ENCODE data around the gene TENT4B. TPM values are rescaled to one million over a fixed set of nuclear protein-coding genes. Genes with fewer than 3 reads are reported as not detected.

Gene TENT4B
- total RNA-seq, 3 donors from 2014 or later, result 10.6 to 20.0 (median 11.5) TPM

DNA sequence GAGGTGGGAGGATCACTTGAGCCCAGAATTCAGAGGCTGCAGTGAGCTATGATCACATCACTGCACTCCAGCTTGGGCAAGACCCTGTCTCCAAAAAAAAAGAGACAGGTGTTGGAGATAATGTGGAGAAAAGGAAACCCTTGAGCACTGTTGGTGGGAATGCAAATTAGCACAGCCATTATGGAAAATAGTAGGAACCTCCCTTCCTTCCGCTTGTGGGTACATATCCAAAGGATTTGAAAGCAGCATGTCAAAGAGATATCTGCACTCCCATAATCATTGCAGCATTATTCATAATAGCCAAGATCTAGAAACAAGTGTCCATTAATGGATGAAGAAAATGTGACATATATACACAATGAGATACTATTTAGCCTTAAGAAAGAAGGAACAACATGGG, 103.5 kb downstream of the TENT4B start:
- Histone ChIP-seq H3K4me1 (ENCODE audit: low read depth) (peaks cover 9% of the 10 kb centered on the region), H3K36me3 (ENCODE audit: low read depth) (no peaks in the 10 kb centered on the region), H3K4me3 (no peak overlapping the region), H3K9me3 (no peaks in the 10 kb centered on the region)
- intact Hi-C loops (cut with DNase I, micrococcal nuclease), result no loop called here
- TF ChIP-seq, protein P1, sequence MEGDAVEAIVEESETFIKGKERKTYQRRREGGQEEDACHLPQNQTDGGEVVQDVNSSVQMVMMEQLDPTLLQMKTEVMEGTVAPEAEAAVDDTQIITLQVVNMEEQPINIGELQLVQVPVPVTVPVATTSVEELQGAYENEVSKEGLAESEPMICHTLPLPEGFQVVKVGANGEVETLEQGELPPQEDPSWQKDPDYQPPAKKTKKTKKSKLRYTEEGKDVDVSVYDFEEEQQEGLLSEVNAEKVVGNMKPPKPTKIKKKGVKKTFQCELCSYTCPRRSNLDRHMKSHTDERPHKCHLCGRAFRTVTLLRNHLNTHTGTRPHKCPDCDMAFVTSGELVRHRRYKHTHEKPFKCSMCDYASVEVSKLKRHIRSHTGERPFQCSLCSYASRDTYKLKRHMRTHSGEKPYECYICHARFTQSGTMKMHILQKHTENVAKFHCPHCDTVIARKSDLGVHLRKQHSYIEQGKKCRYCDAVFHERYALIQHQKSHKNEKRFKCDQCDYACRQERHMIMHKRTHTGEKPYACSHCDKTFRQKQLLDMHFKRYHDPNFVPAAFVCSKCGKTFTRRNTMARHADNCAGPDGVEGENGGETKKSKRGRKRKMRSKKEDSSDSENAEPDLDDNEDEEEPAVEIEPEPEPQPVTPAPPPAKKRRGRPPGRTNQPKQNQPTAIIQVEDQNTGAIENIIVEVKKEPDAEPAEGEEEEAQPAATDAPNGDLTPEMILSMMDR (IDR thresholded peaks at IDR 0.05), result no peak
- no peak for DNase-seq
- ATAC-seq, result no peak

DNA sequence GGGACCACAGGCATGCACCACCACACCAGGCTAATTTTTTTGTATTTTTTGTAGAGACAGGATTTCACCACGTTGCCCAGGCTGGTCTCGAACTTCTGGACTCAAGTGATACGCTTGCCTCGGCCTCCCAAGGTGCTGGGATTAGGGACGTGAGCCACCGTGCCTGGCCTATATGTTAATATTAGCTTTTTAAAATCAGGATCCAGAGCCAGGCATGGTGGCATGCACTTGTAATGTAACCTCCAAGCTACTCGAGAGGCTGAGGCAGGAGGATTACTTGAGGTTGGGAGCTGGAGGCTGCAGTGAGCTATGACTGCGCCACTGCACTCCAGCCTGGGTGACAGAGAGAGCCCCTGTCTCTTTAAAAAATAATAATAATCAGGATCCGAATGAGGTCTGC, 104.8 kb downstream of the TENT4B start:
- TF ChIP-seq, protein P1 (IDR thresholded peaks at IDR 0.05), result no peak
- no peak overlapping the region for H3K4me3 ChIP-seq
- ATAC-seq (no peak), DNase-seq (peak in 1 of 3 donors; percentile 21)
- no peaks in the 10 kb centered on the region for H3K9me3 ChIP-seq
- H3K36me3 ChIP-seq (ENCODE audit: low read depth), result no peaks in the 10 kb centered on the region
- peaks cover 13% of the 10 kb centered on the region for H3K4me1 ChIP-seq (ENCODE audit: low read depth)
- intact Hi-C loops (cut with DNase I, micrococcal nuclease), result no loop called here

DNA sequence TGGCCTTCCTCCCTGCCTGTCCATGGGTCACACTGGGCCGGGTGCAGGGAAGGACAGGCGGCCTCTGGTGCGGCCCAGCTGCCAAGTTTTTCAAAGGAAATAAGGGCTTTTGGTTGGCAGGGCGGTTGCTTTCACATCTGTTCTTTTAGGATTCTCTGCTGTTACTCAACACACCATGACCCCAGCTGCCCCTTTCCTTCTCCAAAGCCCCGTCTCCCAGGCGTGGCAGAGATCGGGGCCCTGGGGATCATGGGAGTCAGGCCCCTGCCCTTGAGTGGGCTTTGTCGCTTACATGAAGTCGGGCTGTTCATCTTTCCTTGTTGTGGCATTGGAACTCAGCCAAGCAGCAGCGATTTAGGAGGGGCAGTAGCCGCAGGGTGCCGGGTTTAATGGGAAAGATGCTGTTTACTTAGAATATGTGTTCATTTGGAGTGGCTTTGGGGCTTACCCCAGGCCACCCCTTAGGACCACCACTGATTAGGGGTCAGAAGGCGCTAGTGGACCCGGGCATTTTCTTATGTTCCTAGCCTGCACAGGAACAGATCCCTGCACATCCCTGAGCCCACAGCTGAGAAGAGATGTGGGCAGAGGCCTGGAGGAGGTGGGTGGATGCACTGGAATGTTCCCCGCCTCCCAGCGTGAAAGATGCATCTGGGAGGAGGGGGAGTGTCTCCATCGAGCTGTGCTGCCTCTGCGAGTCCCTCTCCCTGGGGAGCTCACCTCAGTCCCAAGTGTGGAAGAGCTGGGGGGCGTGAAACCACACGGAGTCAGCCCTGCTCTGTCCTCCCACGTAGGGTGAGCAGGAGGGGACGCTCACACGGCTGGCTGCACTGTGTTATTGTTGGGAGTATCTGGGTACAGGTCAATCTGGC, 106.5 kb downstream of the TENT4B start:
- Histone ChIP-seq H3K36me3 (ENCODE audit: low read depth) (no peaks in the 10 kb centered on the region), H3K9me3 (no peaks in the 10 kb centered on the region), H3K4me1 (ENCODE audit: low read depth) (peaks cover 13% of the 10 kb centered on the region), H3K4me3 (no peak overlapping the region)
- intact Hi-C loops (cut with DNase I, micrococcal nuclease), result no loop called here
- ATAC-seq, result peak; percentile 35
- peak; percentile 38 to 50 (median 49) for DNase-seq
- TF ChIP-seq, protein P1 (IDR thresholded peaks at IDR 0.05), result no peak

DNA sequence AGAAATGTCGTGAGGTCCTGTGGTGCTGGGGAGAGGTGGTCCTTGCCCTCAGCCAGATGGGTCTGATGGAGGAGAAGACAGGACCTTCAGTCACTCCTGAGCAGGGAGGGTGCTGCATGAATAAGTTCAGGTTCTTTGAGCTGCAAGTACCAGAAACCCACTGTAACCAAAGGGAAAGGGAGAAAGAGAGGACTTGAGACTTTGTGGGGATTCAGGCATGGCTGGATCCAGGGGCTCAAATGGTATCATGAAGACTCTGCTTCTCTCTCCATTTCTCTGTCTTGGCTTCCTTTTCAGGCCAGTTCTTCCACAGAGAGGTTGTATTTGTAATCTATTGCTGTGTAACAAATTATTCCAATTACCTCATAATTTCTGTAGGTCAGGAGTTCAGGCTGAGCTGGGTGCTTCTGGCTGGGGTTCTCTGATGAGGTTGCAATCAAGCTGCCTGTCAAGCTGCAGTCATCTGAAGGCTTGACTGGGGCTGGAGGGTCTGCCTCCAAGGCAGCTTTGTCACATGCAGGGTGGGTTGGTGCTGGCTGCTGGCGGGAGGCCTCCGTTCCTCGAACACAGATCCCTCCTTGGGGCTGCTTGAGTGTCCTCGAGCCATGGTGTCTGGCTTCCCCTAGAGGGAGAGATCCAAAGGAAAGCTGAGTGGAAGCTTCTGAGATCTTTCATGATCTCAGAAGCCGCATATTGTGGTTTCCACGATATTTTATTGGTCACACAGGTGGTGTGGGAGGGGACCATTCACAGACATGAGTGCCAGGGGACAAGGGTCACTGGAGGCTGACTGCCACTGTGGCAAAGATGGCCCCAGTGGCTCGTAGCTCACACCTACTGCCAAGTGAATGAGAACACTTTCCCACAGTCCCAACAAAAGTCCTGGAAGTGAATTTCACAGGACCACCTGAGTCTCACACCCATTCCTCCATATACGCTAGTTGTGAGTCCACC, 107.4 kb downstream of the TENT4B start:
- TF ChIP-seq, protein P1 (IDR thresholded peaks at IDR 0.05), result no peak
- H3K9me3 ChIP-seq, result no peaks in the 10 kb centered on the region
- intact Hi-C loops (cut with DNase I, micrococcal nuclease), result no loop called here
- peaks cover 15% of the 10 kb centered on the region for H3K4me1 ChIP-seq (ENCODE audit: low read depth)
- no peaks in the 10 kb centered on the region for H3K36me3 ChIP-seq (ENCODE audit: low read depth)
- DNase-seq (peak in 2 of 3 donors; percentile 38 to 50), ATAC-seq (peak; percentile 64)
- H3K4me3 ChIP-seq, result no peak overlapping the region

DNA sequence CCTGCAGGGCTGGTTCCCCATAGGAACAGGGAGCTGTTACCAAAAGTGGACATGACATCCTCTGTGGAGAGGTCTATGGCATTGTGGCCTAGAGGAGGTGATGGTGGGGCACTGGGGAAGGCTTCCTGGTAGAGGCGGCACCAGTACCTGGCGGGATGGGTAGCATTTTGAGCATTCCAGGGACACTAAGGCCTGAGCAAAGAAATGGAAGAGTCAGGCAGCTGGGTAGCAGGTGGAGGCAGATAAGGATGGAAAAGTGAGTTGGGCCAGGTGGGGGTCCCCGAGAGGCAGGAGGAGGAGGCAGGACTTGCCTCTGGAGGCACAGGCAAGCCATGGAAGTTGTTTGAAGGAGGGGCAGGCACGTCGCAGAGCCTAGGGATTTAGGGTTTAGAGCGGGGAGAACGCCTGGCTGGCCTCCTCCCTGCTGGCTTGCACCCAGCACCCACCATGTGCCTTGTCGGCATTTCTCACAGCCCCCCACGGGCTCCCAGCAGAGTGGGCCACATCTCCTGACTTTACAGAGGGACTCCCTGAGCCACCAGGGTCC, 108.1 kb downstream of the TENT4B start:
- ATAC-seq (no peak), DNase-seq (peak in 2 of 3 donors; percentile 26 to 46)
- Histone ChIP-seq H3K36me3 (ENCODE audit: low read depth) (no peaks in the 10 kb centered on the region), H3K9me3 (no peaks in the 10 kb centered on the region), H3K4me1 (ENCODE audit: low read depth) (peaks cover 21% of the 10 kb centered on the region), H3K4me3 (no peak overlapping the region)
- TF ChIP-seq, protein P1 (IDR thresholded peaks at IDR 0.05), result no peak
- intact Hi-C loops (cut with DNase I, micrococcal nuclease), result no loop called here

All from mucosa of descending colon (tissue), 3 donors.